ENCODE results near the gene SARM1.
"Not testable (repeated sequence)": the region's sequence is repeated elsewhere in the genome, so short reads cannot be mapped to it uniquely, and the experiment has no call there.

Gene SARM1

DNA sequence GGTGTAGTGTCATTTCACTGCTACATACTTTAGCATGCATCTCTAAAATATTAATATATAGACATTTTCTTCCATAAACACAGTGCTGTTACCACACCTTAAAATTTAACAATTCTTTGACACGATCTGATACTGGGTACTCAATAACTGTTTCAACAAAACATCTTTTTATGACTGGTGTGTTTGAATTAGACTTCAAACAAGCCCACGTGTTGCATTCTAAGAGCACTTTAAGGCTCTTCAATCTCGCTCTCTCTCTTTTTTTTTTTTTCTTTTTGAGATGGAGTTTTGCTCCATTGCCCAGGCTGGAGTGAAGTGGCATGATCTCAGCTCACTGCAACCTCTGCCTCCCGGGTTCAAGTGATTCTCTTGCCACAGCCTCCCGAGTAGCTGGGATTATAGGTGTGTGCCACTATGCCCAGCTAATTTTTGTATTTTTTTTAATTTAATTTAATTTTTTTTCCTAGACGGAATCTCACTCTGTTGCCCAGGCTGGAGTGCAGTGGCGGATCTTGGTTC is 50.4 kb downstream of the SARM1 start:
- no peak overlapping the region for H3K4me3 Mint-ChIP-seq
- no peak overlapping the region for H3K27ac Mint-ChIP-seq

GRCh38 chr17:28425206-28425605 is 53.7 kb downstream of the SARM1 start:
- H3K27ac Mint-ChIP-seq, result no peak overlapping the region
- no peaks in the 10 kb centered on the region for H3K36me3 Mint-ChIP-seq (ENCODE audit: low read depth)
- no peak for DNase-seq (ENCODE audit: low spot score)
- H3K27me3 Mint-ChIP-seq (ENCODE audit: low read depth), result peaks cover 4% of the 10 kb centered on the region
- H3K9me3 Mint-ChIP-seq, result no peaks in the 10 kb centered on the region
- H3K4me3 Mint-ChIP-seq, result no peak overlapping the region
- H3K4me1 Mint-ChIP-seq (ENCODE audit: low read depth), result no peaks in the 10 kb centered on the region

More for the DNA sequence above, 50.4 kb downstream of the SARM1 start:
- no peak for DNase-seq (ENCODE audit: low spot score)
- Mint-ChIP-seq H3K9me3 (no peaks in the 10 kb centered on the region), H3K4me1 (ENCODE audit: low read depth) (no peaks in the 10 kb centered on the region), H3K36me3 (ENCODE audit: low read depth) (no peaks in the 10 kb centered on the region), H3K27me3 (ENCODE audit: low read depth) (peaks cover 4% of the 10 kb centered on the region)

DNA sequence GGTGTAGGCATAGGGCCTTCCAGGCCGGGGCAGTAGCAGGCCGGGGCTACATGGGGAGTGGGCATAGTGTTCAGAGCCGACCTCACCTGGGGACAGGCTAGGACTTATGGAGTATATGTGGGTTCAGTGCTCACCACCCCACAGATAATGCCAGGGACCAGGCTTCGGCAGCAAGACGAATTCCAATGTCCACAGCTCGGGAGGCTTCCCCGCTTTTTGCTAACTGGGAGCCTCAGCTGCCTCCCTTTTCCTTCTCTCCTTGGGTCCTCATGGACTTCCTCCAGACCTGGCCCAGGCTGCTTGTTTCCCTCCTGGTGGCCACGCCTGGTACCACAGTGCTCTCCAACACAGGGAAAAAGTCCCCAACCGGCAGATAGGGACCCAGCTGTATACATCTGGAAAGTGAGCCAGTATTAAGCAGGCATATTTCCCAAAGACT is 54.6 kb downstream of the SARM1 start:
- DNase-seq (ENCODE audit: low spot score), result no peak
- no peak overlapping the region for H3K4me3 Mint-ChIP-seq
- no peak overlapping the region for H3K27ac Mint-ChIP-seq
- no peaks in the 10 kb centered on the region for H3K36me3 Mint-ChIP-seq (ENCODE audit: low read depth)
- no peaks in the 10 kb centered on the region for H3K9me3 Mint-ChIP-seq
- no peaks in the 10 kb centered on the region for H3K4me1 Mint-ChIP-seq (ENCODE audit: low read depth)
- H3K27me3 Mint-ChIP-seq (ENCODE audit: low read depth), result peaks cover 10% of the 10 kb centered on the region

DNA sequence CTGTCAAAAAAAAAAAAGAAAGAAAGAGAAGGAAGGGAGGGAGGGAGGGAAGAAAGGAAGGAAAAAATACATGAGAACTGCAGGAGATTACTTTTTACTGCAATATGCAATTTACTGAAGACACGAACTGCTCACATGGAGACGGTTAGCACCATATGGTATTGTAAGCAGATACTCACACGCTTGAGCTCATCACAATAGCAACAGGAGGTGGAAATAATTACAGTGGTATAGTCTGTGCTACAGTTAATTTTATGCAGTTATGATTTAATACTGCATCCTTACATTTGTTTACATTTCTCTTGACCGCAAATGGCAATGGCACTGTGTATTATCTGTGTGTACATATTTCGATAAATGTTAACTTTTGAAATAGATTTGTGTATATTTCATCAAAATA is 55.9 kb downstream of the SARM1 start:
- Mint-ChIP-seq H3K4me3 (no peak overlapping the region), H3K27me3 (ENCODE audit: low read depth) (peaks cover 16% of the 10 kb centered on the region), H3K4me1 (ENCODE audit: low read depth) (no peaks in the 10 kb centered on the region)

DNA sequence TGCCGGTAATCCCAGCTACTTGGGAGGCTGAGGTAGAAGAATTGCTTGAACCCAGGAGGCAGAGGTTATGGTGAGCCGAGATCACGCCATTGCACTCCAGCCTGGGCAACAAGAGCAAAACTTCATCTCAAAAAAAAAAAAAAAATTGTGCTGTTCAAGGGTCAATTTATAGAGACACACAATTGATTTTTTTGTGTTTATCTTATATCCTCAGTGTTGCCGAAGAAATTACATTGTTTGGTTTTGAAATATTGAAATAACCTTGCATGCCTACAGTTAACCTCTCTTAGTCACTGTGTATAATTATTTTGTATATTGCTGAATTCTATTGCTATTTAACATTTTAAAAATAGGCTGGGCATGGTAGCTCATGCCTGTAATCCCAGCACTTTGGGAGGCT is 56.5 kb downstream of the SARM1 start:
- H3K9me3 Mint-ChIP-seq; DNase-seq (ENCODE audit: low spot score); H3K27ac Mint-ChIP-seq; H3K36me3 Mint-ChIP-seq (ENCODE audit: low read depth); H3K4me1 Mint-ChIP-seq (ENCODE audit: low read depth); H3K4me3 Mint-ChIP-seq: not testable (repeated sequence)
- peaks cover 16% of the 10 kb centered on the region for H3K27me3 Mint-ChIP-seq (ENCODE audit: low read depth)

More for the DNA sequence above, 55.9 kb downstream of the SARM1 start:
- Mint-ChIP-seq H3K9me3 (no peaks in the 10 kb centered on the region), H3K36me3 (ENCODE audit: low read depth) (no peaks in the 10 kb centered on the region), H3K27ac (no peak overlapping the region)
- DNase-seq (ENCODE audit: low spot score), result no peak

DNA sequence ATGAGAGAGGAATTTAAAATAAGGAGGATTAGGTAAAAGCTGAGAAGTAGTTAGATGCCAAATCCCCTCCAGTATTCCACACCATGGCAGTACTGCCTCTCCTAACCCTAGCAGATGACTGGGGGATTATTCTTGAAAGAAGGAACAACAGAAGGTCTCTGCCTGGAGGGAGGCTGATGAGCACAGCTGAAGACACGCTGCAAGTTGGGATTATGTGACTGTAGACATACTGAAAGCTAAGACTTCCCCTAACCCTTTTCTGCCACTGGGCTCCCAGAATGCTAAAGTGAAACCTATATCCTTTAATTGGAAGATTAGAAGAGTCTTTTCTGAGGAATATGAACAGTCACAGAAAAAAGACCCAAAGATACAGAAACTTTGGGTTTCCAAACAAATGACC is 62.2 kb downstream of the SARM1 start:
- H3K4me3 Mint-ChIP-seq, result no peak overlapping the region
- H3K4me1 Mint-ChIP-seq (ENCODE audit: low read depth), result no peaks in the 10 kb centered on the region
- H3K36me3 Mint-ChIP-seq (ENCODE audit: low read depth), result no peaks in the 10 kb centered on the region
- no peaks in the 10 kb centered on the region for H3K9me3 Mint-ChIP-seq
- DNase-seq (ENCODE audit: low spot score), result no peak
- peaks cover 28% of the 10 kb centered on the region for H3K27me3 Mint-ChIP-seq (ENCODE audit: low read depth)
- no peak overlapping the region for H3K27ac Mint-ChIP-seq

DNA sequence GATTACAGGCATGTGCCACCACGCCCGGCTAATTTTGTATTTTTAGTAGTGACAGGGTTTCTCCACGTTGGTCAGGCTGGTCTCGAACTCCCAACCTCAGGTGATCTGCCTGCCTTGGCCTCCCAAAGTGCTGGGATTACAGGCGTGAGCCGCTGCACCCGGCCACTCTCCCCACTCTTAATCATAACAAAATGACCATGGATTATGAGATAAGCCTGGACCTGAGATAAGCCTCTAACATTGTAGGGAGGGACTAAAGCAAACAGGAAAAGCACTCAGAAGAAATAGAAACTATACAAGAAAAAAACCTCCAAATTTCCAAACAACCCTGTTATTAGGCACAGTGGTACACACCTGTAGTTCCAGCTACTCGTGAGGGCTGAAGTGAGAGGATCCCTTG is 62.8 kb downstream of the SARM1 start:
- not testable (repeated sequence) for H3K9me3 Mint-ChIP-seq; H3K36me3 Mint-ChIP-seq (ENCODE audit: low read depth); H3K4me3 Mint-ChIP-seq; H3K27ac Mint-ChIP-seq; DNase-seq (ENCODE audit: low spot score); H3K4me1 Mint-ChIP-seq (ENCODE audit: low read depth)
- peaks cover 28% of the 10 kb centered on the region for H3K27me3 Mint-ChIP-seq (ENCODE audit: low read depth)

- Mint-ChIP-seq H3K27me3 (ENCODE audit: low read depth) (peaks cover 18% of the 10 kb centered on the region), H3K4me3 (no peak overlapping the region), H3K9me3 (no peaks in the 10 kb centered on the region), H3K27ac (no peak overlapping the region), H3K4me1 (ENCODE audit: low read depth) (no peaks in the 10 kb centered on the region), H3K36me3 (ENCODE audit: low read depth) (no peaks in the 10 kb centered on the region)
- no peak for DNase-seq (ENCODE audit: low spot score)
Observed at GRCh38 chr17:28443901-28444638, 72.6 kb downstream of the SARM1 start.

DNA sequence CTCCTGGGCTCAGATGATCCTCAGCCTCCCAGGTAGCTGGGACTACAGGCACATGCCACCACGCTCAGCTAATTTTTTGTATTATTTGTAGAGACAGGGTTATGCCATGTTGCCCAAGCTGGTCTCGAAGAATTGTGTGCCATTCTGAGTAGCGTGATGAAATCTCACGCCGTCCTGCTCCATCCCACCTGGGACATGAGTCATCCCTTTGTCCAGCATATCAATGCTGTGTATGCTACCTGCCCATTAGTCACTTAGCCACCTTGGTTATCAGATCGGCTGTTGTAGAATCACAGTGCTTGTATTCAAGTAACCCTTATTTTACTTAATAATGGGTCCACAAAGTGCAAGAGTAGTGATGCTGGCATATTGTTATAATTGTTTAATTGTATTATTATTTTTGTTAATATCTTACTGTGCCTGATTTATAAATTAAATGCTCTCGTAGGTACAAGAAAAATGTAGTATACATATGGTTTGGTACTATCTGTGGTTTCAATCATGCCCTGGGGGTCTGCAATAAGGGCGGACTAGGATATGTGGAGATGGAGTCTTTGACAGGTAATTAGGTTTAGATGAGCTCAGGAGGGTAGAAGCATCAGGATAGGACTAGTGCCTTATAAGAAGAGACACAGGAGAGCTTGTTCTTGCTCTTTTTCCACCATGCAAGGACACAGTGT is 75.4 kb downstream of the SARM1 start:
- no peaks in the 10 kb centered on the region for H3K36me3 Mint-ChIP-seq (ENCODE audit: low read depth)
- no peaks in the 10 kb centered on the region for H3K4me1 Mint-ChIP-seq (ENCODE audit: low read depth)
- no peak overlapping the region for H3K27ac Mint-ChIP-seq
- no peak overlapping the region for H3K4me3 Mint-ChIP-seq
- no peak for DNase-seq (ENCODE audit: low spot score)
- no peaks in the 10 kb centered on the region for H3K9me3 Mint-ChIP-seq
- peaks cover 30% of the 10 kb centered on the region for H3K27me3 Mint-ChIP-seq (ENCODE audit: low read depth)

DNA sequence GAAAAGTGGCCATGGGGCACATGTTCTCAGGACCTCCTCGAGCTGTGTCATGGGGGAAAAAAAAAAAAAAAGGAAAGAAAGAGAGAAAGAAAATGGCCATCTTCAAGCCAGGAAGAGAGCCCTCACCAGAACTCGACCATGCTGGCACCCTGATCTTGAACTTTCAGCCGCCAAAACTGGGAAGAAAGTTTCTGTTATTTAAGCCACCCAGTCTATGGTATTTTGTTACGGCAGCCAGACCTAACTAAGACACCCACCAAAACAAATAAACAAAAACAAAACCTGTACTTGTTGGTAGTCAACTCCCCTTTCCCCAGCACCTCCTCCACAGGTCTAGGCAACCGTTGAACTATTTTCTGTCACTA is 75.9 kb downstream of the SARM1 start:
- Mint-ChIP-seq H3K36me3 (ENCODE audit: low read depth) (no peaks in the 10 kb centered on the region), H3K27me3 (ENCODE audit: low read depth) (peaks cover 29% of the 10 kb centered on the region), H3K27ac (no peak overlapping the region), H3K4me1 (ENCODE audit: low read depth) (no peaks in the 10 kb centered on the region), H3K9me3 (no peaks in the 10 kb centered on the region), H3K4me3 (no peak overlapping the region)
- no peak for DNase-seq (ENCODE audit: low spot score)

GRCh38 chr17:28449859-28450258 is 78.4 kb downstream of the SARM1 start:
- no peaks in the 10 kb centered on the region for H3K4me1 Mint-ChIP-seq (ENCODE audit: low read depth)

More at GRCh38 chr17:28449859-28450258, 78.4 kb downstream of the SARM1 start:
- Mint-ChIP-seq H3K4me3 (no peak overlapping the region), H3K27me3 (ENCODE audit: low read depth) (peaks cover 34% of the 10 kb centered on the region), H3K36me3 (ENCODE audit: low read depth) (no peaks in the 10 kb centered on the region), H3K27ac (no peak overlapping the region), H3K9me3 (no peaks in the 10 kb centered on the region)
- DNase-seq (ENCODE audit: low spot score), result no peak

Measured in T-helper 2 cell treated with Interferon-gamma antibody and Interleukin-4, amounts not matched to agents 5 μg/mL and 100 μg/mL, for 36 hours (primary cell).